SK-N-SH treated with all-trans-retinoic acid at 6 μM for 48 hours (cell line): ENCODE measurements around the gene UBB.
"Not testable (repeated sequence)": the region's sequence is repeated elsewhere in the genome, so short reads cannot be mapped to it uniquely, and the experiment has no call there.

Source experiments
- ATAC-seq: fragments of 200-7000 bp; cut with Tn5 transposase; 3 replicates; pipeline ENCODE4 v1.9.1; 2020; ENCODE audit warnings: mild to moderate bottlenecking, moderate library complexity
- BACH2 ChIP-seq: fragments of 250-450 bp; sonication (Bioruptor Pico); IDR thresholded peaks from 2 replicates; pipeline ENCODE4 v1.9.0; 2021; ENCODE audit warnings: mild to moderate bottlenecking, borderline replicate concordance
- CREB5 ChIP-seq: fragments of 250-450 bp; sonication (Bioruptor Pico); IDR thresholded peaks from 2 replicates; pipeline ENCODE4 v1.5.1; 2020; ENCODE audit warnings: low read depth, mild to moderate bottlenecking, moderate library complexity
- CSDC2 ChIP-seq: fragments of 250-450 bp; sonication (Bioruptor Pico); IDR thresholded peaks from 2 replicates; pipeline ENCODE4 v1.5.0; 2020; ENCODE audit warnings: mild to moderate bottlenecking, moderate library complexity
- ISL1 ChIP-seq: fragments of 250-450 bp; sonication (Bioruptor Pico); IDR thresholded peaks from 2 replicates; pipeline ENCODE4 v2.1.2; 2022; ENCODE audit warnings: mild to moderate bottlenecking, moderate library complexity
- POU6F1 ChIP-seq: fragments of 250-450 bp; sonication (Bioruptor Pico); IDR thresholded peaks from 2 replicates; pipeline ENCODE4 v1.8.0; 2021; ENCODE audit warnings: low read depth, mild to moderate bottlenecking, moderate library complexity, borderline replicate concordance
- PPARA ChIP-seq: fragments of 250-450 bp; sonication (Bioruptor Pico); IDR thresholded peaks from 2 replicates; pipeline ENCODE4 v1.5.0; 2020; ENCODE audit warnings: mild to moderate bottlenecking, borderline replicate concordance
- SNAI2 ChIP-seq: fragments of 250-450 bp; sonication (Bioruptor Pico); IDR thresholded peaks from 2 replicates; pipeline ENCODE4 v1.5.0; 2020; ENCODE audit warnings: mild to moderate bottlenecking, moderate library complexity
- TCF4 ChIP-seq: fragments of 250-450 bp; sonication (Bioruptor Pico); IDR thresholded peaks from 2 replicates; pipeline ENCODE4 v1.8.0; 2021; ENCODE audit warnings: mild to moderate bottlenecking, moderate library complexity, borderline replicate concordance
- ZFP3 ChIP-seq: fragments of 250-450 bp; sonication (Bioruptor Pico); IDR thresholded peaks from 2 replicates; pipeline ENCODE4 v1.5.0; 2020; ENCODE audit warnings: mild to moderate bottlenecking, moderate library complexity
- ZFP30 ChIP-seq: fragments of 450-650 bp; formaldehyde crosslinking; IDR thresholded peaks from 2 replicates; pipeline ENCODE4 v1.5.0; 2022; ENCODE audit warnings: mild to moderate bottlenecking, moderate library complexity
- ZNF8 ChIP-seq: fragments of 450-650 bp; formaldehyde crosslinking; IDR thresholded peaks from 2 replicates; pipeline ENCODE4 v1.5.0; 2020; ENCODE audit warnings: mild to moderate bottlenecking, moderate library complexity
- TF ChIP-seq, protein P1 (sequence below): fragments of 250-450 bp; sonication (Bioruptor Pico); IDR thresholded peaks from 2 replicates; pipeline ENCODE4 v1.5.1; 2021; ENCODE audit warnings: mild to moderate bottlenecking, moderate library complexity
- TF ChIP-seq, protein P2 (sequence below): fragments of 250-450 bp; sonication (Bioruptor Pico); IDR thresholded peaks from 2 replicates; pipeline ENCODE4 v1.5.0; 2020; ENCODE audit warnings: mild to moderate bottlenecking, moderate library complexity

Gene UBB

GRCh38 chr17:16384557-16384956 lies 3.7 kb downstream of the UBB start:
- TF ChIP-seq, protein P1, sequence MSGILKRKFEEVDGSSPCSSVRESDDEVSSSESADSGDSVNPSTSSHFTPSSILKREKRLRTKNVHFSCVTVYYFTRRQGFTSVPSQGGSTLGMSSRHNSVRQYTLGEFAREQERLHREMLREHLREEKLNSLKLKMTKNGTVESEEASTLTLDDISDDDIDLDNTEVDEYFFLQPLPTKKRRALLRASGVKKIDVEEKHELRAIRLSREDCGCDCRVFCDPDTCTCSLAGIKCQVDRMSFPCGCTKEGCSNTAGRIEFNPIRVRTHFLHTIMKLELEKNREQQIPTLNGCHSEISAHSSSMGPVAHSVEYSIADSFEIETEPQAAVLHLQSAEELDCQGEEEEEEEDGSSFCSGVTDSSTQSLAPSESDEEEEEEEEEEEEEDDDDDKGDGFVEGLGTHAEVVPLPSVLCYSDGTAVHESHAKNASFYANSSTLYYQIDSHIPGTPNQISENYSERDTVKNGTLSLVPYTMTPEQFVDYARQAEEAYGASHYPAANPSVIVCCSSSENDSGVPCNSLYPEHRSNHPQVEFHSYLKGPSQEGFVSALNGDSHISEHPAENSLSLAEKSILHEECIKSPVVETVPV (CRISPR knock-in tag), result no peak
- TF ChIP-seq CREB5 (CRISPR knock-in tag), result no peak
- no peak for TF ChIP-seq CSDC2 (CRISPR knock-in tag)
- TF ChIP-seq ISL1 (CRISPR knock-in tag), result no peak
- no peak for TF ChIP-seq ZFP3 (CRISPR knock-in tag)
- TF ChIP-seq ZFP30, result no peak
- no peak for TF ChIP-seq BACH2

DNA sequence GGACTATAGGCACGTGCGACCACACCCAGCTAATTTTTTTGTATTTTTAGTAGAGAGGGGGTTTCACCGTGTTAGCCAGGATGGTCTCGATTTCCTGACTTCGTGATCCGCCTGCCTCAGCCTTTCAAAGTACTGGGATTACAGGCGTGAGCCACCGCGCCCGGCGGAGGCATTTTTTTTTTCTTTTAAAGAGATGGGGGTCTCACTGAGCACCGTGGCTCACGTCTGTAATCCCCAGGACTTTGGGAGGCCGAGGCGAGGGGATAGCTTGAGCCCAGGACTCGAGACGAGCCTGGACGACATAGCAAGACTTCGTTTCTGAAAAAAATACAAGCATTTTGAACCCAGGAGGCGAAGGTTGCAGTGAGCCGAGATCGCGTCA lies 5.2 kb downstream of the UBB start:
- not testable (repeated sequence) for ATAC-seq

More at GRCh38 chr17:16384557-16384956, 3.7 kb downstream of the UBB start:
- ATAC-seq, result no peak

GRCh38 chr17:16391451-16391850 lies 10.6 kb downstream of the UBB start:
- ATAC-seq, result no peak
- no peak for TF ChIP-seq BACH2
- no peak for TF ChIP-seq POU6F1
- TF ChIP-seq, protein P2, sequence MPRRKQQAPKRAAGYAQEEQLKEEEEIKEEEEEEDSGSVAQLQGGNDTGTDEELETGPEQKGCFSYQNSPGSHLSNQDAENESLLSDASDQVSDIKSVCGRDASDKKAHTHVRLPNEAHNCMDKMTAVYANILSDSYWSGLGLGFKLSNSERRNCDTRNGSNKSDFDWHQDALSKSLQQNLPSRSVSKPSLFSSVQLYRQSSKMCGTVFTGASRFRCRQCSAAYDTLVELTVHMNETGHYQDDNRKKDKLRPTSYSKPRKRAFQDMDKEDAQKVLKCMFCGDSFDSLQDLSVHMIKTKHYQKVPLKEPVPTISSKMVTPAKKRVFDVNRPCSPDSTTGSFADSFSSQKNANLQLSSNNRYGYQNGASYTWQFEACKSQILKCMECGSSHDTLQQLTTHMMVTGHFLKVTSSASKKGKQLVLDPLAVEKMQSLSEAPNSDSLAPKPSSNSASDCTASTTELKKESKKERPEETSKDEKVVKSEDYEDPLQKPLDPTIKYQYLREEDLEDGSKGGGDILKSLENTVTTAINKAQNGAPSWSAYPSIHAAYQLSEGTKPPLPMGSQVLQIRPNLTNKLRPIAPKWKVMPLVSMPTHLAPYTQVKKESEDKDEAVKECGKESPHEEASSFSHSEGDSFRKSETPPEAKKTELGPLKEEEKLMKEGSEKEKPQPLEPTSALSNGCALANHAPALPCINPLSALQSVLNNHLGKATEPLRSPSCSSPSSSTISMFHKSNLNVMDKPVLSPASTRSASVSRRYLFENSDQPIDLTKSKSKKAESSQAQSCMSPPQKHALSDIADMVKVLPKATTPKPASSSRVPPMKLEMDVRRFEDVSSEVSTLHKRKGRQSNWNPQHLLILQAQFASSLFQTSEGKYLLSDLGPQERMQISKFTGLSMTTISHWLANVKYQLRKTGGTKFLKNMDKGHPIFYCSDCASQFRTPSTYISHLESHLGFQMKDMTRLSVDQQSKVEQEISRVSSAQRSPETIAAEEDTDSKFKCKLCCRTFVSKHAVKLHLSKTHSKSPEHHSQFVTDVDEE (CRISPR knock-in tag), result no peak
- TF ChIP-seq ZFP3 (CRISPR knock-in tag), result no peak
- TF ChIP-seq, protein P1 (CRISPR knock-in tag), result no peak

GRCh38 chr17:16392491-16392890 lies 11.6 kb downstream of the UBB start:
- not testable (repeated sequence) for ATAC-seq

DNA sequence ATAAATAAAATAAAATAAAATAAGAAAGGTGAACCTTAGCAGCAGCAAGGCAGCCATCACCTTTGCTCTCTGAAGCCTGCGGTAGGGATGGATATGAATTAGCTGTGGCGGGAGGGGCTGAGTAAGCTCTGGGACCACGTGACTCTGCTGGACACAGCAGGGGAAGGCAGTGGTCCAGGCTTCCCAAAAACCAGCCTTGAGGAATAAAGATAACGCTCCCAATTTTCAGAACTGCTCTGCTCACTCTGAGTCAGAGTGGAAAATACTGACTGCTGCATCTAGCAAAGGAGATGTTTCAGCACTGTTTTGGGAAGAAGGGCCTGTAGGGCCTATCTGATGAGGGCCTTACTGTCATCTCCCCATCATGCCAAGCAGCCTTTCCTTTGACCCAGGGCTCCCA lies 15.0 kb downstream of the UBB start:
- peak; percentile 40; the same call in 2 of the 3 replicates for ATAC-seq

DNA sequence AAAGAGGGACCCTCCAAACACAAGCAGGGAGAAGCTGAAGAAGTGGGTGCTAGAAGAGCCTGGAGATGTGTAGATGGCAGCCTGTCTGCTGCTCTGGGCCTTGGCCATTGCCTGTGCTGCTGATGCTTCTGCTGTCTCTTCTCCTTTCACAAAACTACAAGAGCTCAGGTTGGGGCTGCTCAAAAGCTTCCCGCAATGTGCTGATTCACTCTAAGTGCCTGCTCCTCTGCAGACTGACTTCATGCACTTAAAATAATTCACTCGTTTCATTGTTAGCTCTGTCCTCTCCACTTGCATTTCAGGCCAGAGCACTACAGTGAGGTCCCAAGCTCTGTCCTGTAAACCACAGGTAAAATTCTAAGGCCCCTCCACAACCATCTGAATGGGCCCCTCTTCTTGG lies 15.8 kb downstream of the UBB start:
- peak; percentile 37 for ATAC-seq

GRCh38 chr17:16398270-16399267 lies 17.7 kb downstream of the UBB start:
- peak; percentile 68 for ATAC-seq
- peak; percentile 83; the same call in 1 of the 2 replicates for TF ChIP-seq TCF4
- TF ChIP-seq SNAI2 (CRISPR knock-in tag), result no peak
- no peak for TF ChIP-seq PPARA (CRISPR knock-in tag)
- TF ChIP-seq ZNF8 (CRISPR knock-in tag), result no peak

- not testable (repeated sequence) for ATAC-seq
Measured at GRCh38 chr17:16403847-16404246, 23.0 kb downstream of the UBB start.
